MM.1S (cell line): ENCODE results near the gene MAD1L1.

ENCODE experiments used
- EZH2phosphoT487 ChIP-seq: fragments of 300-600 bp; sonication (generic); IDR thresholded peaks from 2 replicates; pipeline ENCODE4 v1.6.1; 2018; ENCODE audit warnings: antibody characterized with exemption, low read length
- TF ChIP-seq, protein P1 (sequence below): fragments of 300-600 bp; sonication (generic); IDR thresholded peaks from 2 replicates; pipeline ENCODE4 v1.5.1; 2016; ENCODE audit warnings: antibody characterized with exemption, low read length, mixed read lengths

DNA sequence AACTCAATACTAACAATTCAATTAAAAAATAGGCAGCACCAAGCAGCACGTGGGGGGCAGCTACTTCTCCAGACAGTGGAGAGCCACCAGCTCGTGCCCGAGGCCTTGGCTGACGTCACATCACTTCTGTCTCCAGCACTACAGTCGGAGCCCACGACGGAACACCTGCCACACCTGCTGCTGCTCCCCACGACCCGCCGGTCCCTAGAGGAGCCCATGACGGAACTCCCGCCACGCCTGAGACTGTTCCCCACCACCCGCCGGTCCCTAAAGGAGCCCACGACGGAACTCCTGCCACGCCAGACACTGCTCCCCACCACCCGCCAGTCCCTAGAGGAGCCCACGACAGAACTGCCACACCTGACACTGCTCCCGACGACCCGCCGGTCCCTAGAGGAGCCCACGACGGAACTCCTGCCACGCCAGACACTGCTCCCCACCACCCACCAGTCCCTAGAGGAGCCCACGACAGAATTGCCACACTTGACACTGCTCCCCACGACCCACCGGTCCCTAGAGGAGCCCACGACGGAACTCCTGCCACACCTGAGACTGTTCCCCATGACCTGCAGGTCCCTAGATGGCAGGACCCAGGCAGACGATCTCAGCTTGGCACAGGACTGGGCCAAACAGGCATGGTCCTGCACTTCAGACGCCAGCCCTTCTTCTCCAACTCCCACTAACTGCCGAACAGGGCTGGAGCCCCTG, 304.7 kb downstream of the MAD1L1 start:
- TF ChIP-seq, protein P1, sequence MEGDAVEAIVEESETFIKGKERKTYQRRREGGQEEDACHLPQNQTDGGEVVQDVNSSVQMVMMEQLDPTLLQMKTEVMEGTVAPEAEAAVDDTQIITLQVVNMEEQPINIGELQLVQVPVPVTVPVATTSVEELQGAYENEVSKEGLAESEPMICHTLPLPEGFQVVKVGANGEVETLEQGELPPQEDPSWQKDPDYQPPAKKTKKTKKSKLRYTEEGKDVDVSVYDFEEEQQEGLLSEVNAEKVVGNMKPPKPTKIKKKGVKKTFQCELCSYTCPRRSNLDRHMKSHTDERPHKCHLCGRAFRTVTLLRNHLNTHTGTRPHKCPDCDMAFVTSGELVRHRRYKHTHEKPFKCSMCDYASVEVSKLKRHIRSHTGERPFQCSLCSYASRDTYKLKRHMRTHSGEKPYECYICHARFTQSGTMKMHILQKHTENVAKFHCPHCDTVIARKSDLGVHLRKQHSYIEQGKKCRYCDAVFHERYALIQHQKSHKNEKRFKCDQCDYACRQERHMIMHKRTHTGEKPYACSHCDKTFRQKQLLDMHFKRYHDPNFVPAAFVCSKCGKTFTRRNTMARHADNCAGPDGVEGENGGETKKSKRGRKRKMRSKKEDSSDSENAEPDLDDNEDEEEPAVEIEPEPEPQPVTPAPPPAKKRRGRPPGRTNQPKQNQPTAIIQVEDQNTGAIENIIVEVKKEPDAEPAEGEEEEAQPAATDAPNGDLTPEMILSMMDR, result no peak
- TF ChIP-seq EZH2phosphoT487, result no peak
